NCI-H2081 (cell line): ENCODE measurements around the gene NADSYN1.
"Not testable (repeated sequence)": the region's sequence is repeated elsewhere in the genome, so short reads cannot be mapped to it uniquely, and the experiment has no call there.

ENCODE experiments used
- DNase-seq, 2 experiments: peaks; one replicate each; lab custom pipeline; 2025; lab: John Stamatoyannopoulos, UW

NADSYN1 gene

DNA sequence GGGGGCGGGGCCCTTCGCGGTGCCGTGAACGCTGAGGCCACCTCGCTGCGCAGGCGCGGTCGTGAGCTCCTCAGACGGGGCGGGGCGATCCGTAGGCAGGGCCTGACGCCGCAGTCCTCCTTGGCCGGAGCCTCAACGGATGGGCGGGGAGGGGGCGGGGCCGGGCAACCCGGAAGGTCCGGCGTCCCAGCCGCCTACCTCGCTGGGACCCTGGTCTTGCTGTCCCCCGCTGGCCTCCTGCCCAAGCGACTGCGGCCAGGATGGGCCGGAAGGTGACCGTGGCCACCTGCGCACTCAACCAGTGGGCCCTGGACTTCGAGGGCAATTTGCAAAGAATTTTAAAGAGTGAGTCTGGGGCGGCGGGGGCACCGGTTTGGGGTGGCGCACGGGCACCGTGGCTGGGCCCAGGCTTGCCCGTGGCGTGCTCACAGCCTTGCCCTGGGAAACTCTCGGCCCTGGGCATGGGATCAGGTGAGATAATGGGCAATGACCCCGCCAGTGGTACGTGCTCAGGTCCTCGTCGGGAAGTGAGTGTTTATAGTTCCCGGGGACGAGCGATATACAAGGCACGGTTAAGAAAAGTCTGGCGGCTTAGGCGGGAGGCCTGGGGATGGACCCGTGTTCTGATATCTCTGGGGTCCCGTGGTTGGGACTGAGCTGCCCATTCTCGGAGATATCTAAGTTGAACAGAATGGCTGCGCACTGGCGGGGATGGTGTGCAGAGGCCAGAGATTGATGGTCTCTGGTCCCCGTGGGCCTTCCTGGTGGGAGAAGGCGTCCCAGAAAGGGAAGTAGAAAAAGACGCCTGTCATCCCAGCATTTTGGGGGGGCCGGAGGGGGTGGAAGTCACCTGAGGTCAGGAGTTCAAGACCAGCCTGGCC, at the start of gene NADSYN1:
NADSYN1 (plus strand) TSS at position 167 of the 881 bp plus-strand sequence; CDS start at position 261, 94 bp downstream.
- DNase-seq, result peak; percentile 90 to 92

DNA sequence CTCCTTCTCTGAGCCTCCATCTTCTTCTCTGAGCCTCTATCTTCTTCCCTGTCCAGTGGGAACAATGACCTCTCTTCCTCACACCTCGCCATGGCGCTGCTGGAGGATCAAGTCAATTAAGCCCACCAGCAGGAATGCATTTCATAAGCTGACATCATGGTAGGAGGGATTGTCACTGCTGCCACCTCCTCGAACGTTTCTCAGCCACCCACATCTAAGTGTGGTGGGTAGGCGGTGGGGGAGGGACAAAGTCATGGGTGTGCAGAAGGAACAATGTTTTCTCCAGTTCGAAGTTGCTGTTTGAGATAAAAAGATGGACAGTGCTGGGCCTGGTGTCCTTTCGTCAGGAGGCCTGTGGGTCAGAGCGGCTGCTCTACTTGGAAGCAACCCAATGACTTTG, 48.8 kb upstream of the NADSYN1 start:
- no peak for DNase-seq

DNA sequence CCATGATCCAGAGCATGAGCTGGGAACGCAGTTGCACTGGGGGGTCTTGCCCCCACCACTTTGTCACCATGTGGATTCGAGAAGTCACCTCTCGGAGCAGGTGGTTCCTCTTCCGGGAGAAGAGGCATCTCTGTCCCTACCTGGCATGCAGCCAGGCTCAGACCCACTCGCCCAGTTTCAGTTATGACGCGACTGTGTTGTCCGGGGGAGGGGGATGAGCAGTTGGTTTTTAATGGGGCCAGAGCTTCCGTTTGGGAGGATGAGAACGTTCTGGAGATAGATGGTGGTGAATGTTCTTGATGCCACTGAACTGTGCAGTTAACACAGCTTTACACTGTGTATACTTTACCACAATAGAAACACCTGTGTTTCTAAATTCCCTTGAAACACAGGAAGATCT, 46.3 kb upstream of the NADSYN1 start:
- no peak for DNase-seq

DNA sequence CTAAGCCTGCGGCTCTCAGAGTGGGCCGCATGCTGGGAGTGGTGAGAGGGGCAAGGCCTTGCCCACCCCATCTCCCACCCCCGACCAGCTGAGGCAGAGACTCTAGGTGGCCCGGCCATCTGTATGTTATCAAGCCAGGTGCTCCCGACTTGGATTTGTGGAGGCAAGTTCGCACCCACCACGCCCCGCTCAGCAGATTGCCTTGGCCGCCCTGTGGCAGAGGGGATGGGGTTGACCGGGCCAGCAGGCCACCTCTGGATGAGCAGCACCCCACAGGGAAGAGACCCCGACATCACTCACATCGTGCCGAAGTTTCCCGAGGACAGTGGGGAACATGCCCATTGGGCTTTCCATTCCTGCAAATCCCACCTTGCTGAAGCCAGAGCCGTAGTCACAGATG, 45.6 kb upstream of the NADSYN1 start:
- no peak for DNase-seq

DNA sequence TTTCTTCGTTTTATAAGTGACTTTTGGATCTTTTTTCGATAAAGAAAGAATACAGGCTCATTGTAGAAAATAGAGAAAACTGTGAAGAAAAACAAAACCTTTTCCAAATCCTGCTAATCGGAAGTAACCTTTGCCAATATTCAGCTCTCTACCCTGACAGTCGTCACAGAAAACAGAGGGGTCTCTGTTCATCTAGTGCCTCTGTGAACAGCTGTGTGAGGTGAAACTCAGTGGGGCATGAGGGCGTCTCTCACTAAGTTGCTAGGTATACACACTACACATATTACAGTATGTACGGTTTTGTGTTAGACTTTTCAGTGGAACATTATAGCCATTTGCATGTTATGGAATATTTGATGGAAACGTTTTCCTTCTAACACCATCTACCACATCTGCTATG, 44.2 kb upstream of the NADSYN1 start:
- no peak for DNase-seq

DNA sequence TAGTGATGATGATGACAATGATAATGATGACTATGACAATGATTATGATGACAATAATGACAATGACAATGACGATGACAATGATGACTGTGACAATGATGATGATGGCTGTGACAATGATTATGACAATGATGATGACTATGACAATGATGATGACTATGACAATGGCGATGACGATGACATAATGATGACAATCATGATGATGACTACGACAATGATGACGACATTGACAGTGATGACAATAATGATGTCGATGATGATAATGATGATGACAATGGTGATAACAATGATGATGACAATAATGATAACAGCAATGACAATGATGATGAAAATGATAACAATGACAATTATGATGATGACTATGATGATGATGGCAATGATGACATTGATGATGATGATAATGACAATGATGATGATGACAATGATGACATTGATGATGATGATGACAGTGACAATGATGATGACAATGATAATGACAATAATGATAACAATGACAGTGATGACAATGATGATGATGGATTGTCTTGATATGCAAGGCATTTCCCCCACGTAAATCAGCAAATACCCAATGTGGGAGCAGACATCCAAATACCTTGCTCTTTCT, 42.5 kb upstream of the NADSYN1 start:
- DNase-seq, result no peak

DNA sequence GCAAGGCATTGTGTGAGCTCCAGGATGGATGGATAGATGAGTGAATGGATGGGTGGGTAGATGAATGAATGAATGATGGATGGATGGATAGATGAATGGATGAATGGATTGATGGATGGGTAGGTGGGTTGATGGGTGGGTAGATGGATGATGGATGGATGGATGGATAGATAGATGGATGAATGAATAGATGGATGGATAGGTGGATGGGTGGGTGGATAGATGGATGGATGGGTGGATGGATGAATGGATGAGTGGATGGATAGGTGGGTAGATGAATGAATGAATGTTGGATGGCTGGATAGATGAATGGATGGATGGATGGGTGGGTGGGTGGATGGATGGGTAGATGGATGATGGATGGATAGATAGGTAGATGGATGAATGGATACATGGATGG, 38.4 kb upstream of the NADSYN1 start:
- DNase-seq, result no peak

DNA sequence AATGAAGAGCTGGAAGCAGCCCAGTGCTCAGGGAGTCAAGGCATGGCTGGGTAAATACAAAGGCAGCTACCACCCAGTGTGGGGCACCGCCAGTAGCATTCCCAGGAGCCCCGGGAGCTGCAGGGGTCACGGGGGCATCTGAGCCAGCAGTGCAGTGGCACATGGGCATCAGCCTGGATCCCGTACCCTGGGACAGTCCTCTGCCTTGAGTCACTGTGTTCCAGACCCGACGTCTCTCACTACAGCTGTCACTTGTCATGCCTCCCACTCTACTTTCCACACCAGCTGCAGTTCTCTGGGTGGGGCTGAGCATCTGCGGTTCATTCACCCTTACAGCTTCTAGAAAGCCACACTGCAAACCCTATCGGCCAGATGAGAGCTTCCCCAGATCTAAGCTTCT, 34.4 kb upstream of the NADSYN1 start:
- no peak for DNase-seq

DNA sequence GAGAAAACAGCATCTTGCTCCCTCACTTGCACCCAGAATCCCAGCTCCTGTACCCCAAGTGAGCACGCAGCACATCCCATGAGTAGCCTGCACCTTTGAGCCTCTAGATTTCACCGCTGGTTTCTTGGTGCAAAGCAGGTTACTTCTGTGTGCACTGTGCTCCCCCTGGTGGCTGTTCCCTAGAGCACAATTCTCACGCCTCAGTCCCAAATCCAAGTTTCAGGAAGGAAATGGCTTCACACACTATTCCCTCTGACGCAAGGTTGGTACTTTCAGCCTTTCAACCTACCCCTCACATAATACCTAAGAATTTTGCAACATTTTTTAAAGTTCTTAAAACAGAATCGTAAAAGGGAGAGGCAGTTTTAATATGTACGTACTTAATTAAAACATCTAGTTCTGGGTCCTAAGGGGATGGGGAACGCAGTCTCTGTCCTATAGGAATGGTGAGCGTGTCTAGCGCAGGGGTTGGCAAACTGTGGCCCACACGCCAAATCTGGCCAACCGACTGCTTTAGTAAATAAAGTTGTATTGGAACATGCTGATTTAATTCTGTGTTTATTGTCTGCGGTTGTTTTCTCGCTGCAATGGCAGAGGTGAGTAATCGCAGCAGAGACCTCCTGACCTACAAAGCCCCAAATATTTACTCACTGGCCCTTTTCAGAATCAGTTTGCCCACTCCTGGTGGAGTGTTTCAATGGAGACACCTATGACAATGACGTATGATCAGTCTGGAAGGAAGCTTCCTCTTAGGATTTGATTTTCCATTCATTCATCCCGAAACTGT, 32.4 kb upstream of the NADSYN1 start:
- peak; percentile 33 to 56 for DNase-seq

DNA sequence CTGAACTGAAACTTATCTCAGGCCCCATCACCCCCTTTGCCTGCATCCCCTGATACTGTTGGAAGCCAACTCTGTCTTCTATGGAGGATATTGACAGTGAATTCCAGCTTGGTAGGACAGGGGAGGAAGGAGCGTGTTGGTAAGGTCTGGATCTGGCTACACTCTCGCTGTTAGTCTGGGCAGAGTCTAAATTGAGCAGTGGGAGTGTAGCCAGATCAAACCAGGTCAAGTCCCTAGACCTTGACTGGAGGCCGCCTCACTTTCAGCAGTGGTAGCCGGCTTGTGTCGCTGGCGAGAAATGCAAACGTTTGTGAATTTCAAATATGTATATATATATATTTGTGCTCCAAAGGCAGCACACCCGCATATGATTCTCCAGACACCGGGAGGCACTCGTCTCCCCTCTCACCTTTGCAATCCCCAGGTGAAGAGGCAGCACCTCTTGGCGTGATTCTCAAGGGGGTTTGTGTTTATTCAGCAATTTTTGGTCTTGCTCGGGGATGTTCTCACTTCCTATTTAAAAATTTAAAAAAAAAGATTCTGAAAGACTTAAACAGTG, 31.5 kb upstream of the NADSYN1 start:
- DNase-seq, result no peak

DNA sequence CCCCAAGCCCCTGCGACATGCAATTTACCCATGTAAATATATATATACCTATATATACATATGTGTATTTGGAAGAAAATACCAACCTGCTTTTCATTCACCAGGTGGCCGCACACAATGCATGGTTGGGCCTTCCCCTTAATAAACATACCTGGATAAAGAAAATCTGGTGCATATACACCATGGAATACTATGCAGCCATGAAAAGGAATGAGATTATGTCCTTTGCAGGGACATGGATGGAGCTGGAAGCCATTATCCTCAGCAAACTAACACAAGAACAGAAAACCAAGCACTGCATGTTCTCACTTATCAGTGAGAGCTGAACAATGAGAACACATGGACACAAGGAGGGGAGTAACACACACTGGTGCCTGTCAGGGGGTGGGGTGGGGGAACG, 30.7 kb upstream of the NADSYN1 start:
- DNase-seq, result not testable (repeated sequence)

DNA sequence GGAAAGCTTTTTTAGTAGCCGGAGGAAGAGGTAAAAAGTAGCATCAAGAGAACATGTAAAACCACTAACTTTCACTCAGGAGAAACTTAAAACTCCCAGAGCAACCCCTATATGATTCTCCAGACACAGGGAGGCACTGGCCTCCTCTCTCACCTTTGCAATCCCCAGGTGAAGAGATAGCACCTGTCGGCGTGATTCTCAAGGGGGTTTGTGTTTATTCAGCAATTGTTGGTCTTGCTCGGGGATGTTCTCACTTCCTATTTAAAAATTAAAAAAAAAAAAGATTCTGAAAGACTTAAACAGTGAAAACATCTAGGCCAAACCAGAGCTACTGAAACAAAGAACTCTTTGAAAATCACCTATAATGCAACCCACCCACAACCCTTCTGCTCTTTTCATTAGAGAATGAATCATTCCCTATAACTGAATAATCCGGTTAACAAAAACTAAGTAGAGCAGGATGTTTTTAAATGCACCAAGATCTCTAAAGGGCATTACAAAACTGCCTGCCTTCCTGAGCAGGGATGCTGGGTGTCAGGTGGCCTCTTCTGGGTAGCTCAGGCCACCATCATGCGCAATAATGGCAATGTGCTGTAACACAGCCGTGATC, 29.7 kb upstream of the NADSYN1 start:
- no peak for DNase-seq

DNA sequence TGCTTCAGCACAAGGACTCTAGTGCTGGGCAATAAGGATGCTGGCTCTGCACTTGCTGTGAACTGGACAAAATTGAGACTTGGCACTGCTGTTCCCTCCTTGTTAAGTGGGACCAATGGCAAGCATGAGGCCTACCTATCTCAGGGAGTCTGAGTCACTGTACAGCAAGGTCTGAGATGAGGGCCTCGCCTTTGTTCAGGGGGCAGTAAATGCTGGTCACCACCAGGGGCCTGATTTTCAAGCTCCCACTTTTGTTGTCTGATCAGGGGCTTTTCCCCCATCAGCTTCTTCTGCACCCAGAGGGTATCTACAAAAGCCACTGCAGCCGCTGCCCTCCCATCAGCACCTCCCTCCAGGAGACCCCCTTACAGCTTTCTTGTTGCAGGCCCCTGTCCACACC, 27.6 kb upstream of the NADSYN1 start:
- DNase-seq, result no peak

DNA sequence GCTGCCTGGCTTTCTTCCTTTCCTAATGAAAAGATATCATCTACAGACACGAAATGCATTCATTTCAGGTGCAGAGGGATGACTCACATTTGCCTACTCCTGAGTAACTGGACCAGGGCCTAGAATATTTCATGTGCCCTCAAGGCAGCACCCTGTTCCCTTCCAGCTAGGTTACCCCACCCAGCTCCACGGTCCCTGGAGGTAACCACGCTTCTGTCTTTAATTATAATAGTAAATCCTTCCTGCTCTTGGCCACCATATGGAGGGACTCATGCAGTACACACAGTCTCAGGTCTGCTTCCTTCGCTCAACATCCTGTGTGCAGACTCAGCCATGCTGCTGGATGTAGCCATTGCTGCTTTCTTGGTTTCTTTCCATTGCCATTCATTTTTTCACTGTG, 27.1 kb upstream of the NADSYN1 start:
- DNase-seq, result no peak

DNA sequence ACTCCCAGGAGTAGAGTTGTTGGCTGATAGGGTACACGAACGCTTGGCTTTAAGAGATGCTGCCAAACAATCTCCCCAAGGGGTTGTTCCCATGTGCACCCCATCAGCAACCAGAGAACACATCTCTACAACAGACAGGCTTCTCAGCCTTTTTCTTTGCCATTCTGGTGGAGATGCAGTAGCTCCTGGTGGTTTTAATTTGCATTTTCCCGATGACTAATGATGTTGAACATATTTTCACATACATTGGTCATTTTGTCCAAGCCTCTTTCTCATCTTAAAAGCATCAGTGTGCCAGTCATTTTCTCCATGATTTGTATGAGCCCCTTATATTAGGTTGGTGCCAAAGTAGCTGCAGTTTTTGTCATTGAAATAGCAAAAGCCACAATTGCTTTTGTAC, 26.6 kb upstream of the NADSYN1 start:
- no peak for DNase-seq

DNA sequence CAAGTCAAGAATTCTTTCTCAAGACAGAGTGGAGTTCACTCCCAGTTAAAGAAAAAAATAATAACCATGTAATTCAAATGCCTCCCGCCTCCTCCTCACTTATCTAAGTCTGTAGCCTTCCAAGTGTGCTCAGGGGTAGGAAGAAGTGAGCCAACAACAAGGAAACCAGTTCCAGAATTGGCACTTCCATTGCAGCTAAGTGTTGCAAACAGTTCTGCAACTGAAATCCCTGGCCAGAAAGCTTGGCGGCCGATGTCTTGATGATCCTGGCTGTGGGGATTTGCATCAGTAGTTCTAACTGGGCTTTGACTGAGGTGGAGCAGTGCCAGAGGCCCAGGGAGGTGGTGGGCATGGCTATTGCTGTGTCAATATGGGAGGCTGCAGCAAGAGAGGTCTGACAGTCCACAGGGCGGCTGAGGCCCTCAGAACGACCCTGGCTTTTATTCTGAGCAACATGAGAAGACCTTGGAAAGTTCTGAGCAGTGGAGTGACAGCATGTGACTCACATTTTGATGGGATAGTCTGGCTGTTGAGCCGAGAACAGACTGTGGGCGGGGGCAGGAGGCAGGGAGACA, 24.1 kb upstream of the NADSYN1 start:
- no peak for DNase-seq

DNA sequence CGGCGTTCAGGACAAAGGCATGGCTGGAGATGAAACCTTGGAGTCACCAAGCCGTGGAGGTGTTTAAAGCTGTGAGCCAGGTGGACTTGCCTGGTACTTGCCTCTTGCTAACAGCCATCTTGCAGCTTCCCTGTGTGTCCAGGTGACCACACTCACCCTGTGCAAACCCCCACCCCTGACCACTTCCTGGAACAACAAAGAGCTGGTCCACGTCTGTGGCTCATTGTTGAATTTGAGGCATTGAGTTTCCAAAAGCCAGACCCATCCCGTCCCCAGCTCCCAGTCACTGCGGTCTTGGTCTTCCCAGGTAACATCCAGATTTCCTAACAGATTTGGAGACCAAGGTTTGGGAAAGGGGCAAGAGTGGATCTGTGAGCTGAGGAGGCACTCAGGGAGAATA, 23.3 kb upstream of the NADSYN1 start:
- no peak for DNase-seq

DNA sequence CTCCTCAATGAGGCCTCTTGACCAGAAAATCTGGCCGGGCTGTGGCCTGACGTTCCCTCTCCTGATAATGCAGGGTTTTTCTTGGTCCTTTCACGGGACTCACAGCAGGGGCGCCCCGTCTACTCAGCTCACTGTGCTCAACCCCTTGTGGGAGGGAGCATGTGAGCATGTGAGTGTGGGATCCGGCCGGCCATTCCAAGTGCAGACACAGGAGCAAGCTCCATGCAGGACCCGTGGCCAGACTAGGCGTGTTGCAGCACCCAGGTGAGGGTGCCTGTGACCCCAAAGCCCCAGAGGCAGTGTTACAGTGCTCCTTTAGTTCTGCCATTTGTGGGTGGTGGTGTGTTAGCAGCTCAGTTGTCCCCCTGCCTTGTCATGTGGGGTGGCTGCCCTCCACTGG, 22.8 kb upstream of the NADSYN1 start:
- no peak for DNase-seq

DNA sequence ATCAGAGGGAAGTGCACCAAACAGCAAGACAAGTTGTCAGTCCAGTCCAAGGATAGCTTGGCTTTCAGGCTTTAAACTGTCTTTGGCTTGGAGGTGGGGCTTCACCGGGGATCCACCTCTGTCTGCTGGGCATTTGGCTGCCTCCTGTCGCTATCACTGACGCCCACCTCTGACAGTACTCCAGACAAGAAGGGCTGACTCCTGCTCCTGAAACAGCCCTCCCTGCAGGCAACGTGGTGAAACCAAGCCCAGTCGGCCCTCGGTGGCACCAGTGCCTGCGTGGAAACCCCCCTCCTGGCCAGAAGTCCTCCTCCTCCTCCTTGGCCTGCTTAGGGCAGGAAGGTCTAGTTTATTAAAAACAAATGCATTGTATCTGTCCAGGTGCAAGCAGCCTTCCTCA, 21.7 kb upstream of the NADSYN1 start:
- no peak for DNase-seq

DNA sequence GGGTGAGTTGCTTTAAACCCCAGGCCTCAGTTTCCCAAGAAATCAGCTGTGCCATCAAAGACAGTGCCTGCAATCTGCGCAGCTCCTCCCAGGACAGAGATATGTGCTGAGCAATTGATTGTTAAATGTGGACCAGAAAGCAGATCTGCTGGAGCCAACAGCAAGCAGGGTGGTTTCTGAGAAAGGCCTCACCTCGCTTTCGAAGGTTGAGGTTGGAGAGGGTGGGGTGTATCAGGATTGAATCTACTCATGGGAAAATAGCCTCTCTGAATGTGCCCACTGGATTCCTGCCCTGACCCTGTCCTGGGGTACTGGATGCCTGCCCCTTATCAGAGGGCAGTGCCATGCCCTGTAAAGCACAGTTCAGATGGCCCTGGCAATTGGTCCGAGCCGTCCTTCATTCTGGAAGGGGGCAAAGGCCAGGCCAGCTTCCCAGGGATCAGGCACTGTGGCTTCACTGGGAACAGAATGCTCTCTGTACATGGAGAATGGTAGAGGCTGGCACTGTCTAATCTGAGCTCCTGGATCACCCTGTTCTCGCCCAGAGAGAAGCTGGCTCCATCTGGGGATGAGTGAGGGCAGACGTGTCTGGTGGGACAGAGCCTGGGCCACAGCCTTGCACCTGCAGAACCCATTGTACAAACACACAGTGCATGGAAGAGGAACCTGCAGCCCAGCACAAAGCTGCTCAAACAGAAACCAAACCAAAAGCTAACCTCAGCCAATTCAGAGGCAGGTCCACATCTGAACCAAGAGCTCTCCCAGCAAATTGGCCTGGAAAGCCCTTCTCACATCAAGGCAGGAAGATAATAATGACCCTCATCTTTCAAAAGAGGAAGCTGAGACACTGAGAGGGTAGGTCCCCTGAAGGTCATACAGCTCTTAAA, 20.0 kb upstream of the NADSYN1 start:
- no peak for DNase-seq
